ENCODE results near the gene PTBP1. TPM values are rescaled to one million over a fixed set of nuclear protein-coding genes. Genes with fewer than 3 reads are reported as not detected.

PTBP1 gene
- total RNA-seq = 94.7 and 108 TPM in 2 replicates

GRCh38 chr19:796692-797527 is at the start of gene PTBP1:
TSS of gene PTBP1 (plus strand) at chr19:797452. CDS start at chr19:797498, 46 bp downstream.

GRCh38 chr19:750640-751423 is 46.4 kb upstream of the PTBP1 start, which contains the start of gene MISP:
TSS of gene MISP (plus strand) at chr19:751112. CDS start at chr19:756947, 5,835 bp downstream.

GRCh38 chr19:821825-822503 is 24.7 kb downstream of the PTBP1 start, which contains the start of gene PLPPR3:
TSS of gene PLPPR3 (minus strand) at chr19:821955. CDS start at chr19:821559, 396 bp downstream.

GRCh38 chr19:827710-828321 is 30.6 kb downstream of the PTBP1 start, which contains the start of gene AZU1:
TSS of gene AZU1 (plus strand) at chr19:827837. CDS start at chr19:827847, 10 bp downstream.

GRCh38 chr19:840519-841206 is 43.4 kb downstream of the PTBP1 start, which contains the start of gene PRTN3:
TSS of gene PRTN3 (plus strand) at chr19:840999. CDS start at chr19:841009, 10 bp downstream.

GRCh38 chr19:852136-853013 is 55.1 kb downstream of the PTBP1 start, which contains the start of gene ELANE:
TSS of gene ELANE (plus strand) at chr19:852303. CDS start at chr19:852329, 26 bp downstream.

GRCh38 chr19:858868-859843 is 61.9 kb downstream of the PTBP1 start, which contains the start of gene CFD:
TSS of gene CFD (plus strand) at chr19:859664. CDS start at chr19:859690, 26 bp downstream.

Other genes with a start within 250 kb of the PTBP1 start
- 447 and 481 TPM in 2 replicates for gene BSG, start 224.9 kb upstream of the PTBP1 start, total RNA-seq
- gene HCN2, start 207.6 kb upstream of the PTBP1 start, total RNA-seq = 0.21 and 0.24 TPM in 2 replicates
- 34.5 and 37.7 TPM in 2 replicates for gene POLRMT, start 163.9 kb upstream of the PTBP1 start, total RNA-seq
- not detected in 2 replicates for gene FGF22, start 157.6 kb upstream of the PTBP1 start, total RNA-seq
- gene RNF126, start 134.2 kb upstream of the PTBP1 start, total RNA-seq = 50.8 and 79.9 TPM in 2 replicates
- gene FSTL3, start 121.1 kb upstream of the PTBP1 start, total RNA-seq = 263 and 426 TPM in 2 replicates
- gene PRSS57, start 102.0 kb upstream of the PTBP1 start, total RNA-seq = not detected in 2 replicates
- gene PALM, start 88.5 kb upstream of the PTBP1 start, total RNA-seq = under 0.01 and 1.2 TPM in 2 replicates
- 76.4 and 100 TPM in 2 replicates for gene MISP, start 46.3 kb upstream of the PTBP1 start, total RNA-seq
- gene PLPPR3, start 24.5 kb downstream of the PTBP1 start, total RNA-seq = 0.48 TPM in 1 of 2 replicates, not detected in the other
- 0.24 TPM in 1 of 2 replicates, not detected in the other for gene AZU1, start 30.4 kb downstream of the PTBP1 start, total RNA-seq
- not detected in 2 replicates for gene PRTN3, start 43.5 kb downstream of the PTBP1 start, total RNA-seq
- not detected in 2 replicates for gene ELANE, start 54.9 kb downstream of the PTBP1 start, total RNA-seq
- gene CFD, start 62.2 kb downstream of the PTBP1 start, total RNA-seq = 8.5 and 8.9 TPM in 2 replicates
- 15.1 and 18.6 TPM in 2 replicates for gene MED16, start 95.7 kb downstream of the PTBP1 start, total RNA-seq
- not detected in 2 replicates for gene RNU6-9, start 96.0 kb downstream of the PTBP1 start, total RNA-seq
- 45.4 and 52.8 TPM in 2 replicates for gene R3HDM4, start 115.8 kb downstream of the PTBP1 start, total RNA-seq
- gene KISS1R, start 119.9 kb downstream of the PTBP1 start, total RNA-seq = 0.43 TPM in 1 of 2 replicates, not detected in the other
- 19.2 and 21.4 TPM in 2 replicates for gene ARID3A, start 128.6 kb downstream of the PTBP1 start, total RNA-seq
- 42.2 and 66.0 TPM in 2 replicates for gene WDR18, start 186.9 kb downstream of the PTBP1 start, total RNA-seq
- gene GRIN3B, start 203.0 kb downstream of the PTBP1 start, total RNA-seq = 0.85 and 1.2 TPM in 2 replicates
- gene TMEM259, start 223.7 kb downstream of the PTBP1 start, total RNA-seq = 79.7 and 84.3 TPM in 2 replicates
- gene RNU6-2, start 224.1 kb downstream of the PTBP1 start, total RNA-seq = not detected in 2 replicates
- gene CNN2, start 229.2 kb downstream of the PTBP1 start, total RNA-seq = 137 and 224 TPM in 2 replicates
- gene ABCA7, start 242.7 kb downstream of the PTBP1 start, total RNA-seq = 5.3 and 7.9 TPM in 2 replicates

All from tracheal epithelial cell (primary cell).